ENCODE results near the gene TMPRSS15. TPM values are rescaled to one million over a fixed set of nuclear protein-coding genes. Genes with fewer than 3 reads are reported as not detected.

TMPRSS15 gene
- total RNA-seq, 4 donors from 2014 or later = not detected

- Histone ChIP-seq H3K9me3 (peaks cover 0 to 2% of the 10 kb centered on the region in 2 donors), H3K4me1 (no peaks in the 10 kb centered on the region), H3K27ac (no peak overlapping the region), H3K27me3 (no peaks in the 10 kb centered on the region), H3K4me3 (no peak overlapping the region), H3K36me3 (no peaks in the 10 kb centered on the region)
- intact Hi-C loops (cut with DNase I; ENCODE audit: low total_unique reads) = no loop called here
- no peak for DNase-seq
- no peak for TF ChIP-seq CTCF (IDR thresholded peaks at IDR 0.05)
- no peak for TF ChIP-seq POLR2AphosphoS5 (IDR thresholded peaks at IDR 0.05)
- TF ChIP-seq POLR2A (IDR thresholded peaks at IDR 0.05) = no peak
- TF ChIP-seq EP300 (IDR thresholded peaks at IDR 0.05; ENCODE audit: low read depth) = no peak
- 36 to 38% methylated on average over 3 of the region's 3 CpGs for WGBS, 2 donors (ENCODE audit: low coverage in 1 of 2)
- in situ Hi-C loops (cut with MboI; ENCODE audit: low pct_ligation_motif_present in 1 of 4, low pct_unique_long_range_greater_than_20kb in 1 of 4, low sequenced_read_pairs in 3 of 4) = no loop called here
These were observed 85.4 kb downstream of the TMPRSS15 start for GRCh38 chr21:18318156-18318555.

- Histone ChIP-seq H3K27me3 (no peaks in the 10 kb centered on the region), H3K27ac (no peak overlapping the region), H3K36me3 (no peaks in the 10 kb centered on the region), H3K4me1 (no peaks in the 10 kb centered on the region), H3K9me3 (no peaks in the 10 kb centered on the region), H3K4me3 (no peak overlapping the region)
- intact Hi-C loops (cut with DNase I; ENCODE audit: low total_unique reads) (no loop called here), in situ Hi-C loops (cut with MboI; ENCODE audit: low pct_ligation_motif_present in 1 of 4, low pct_unique_long_range_greater_than_20kb in 1 of 4, low sequenced_read_pairs in 3 of 4) (no loop called here)
- DNase-seq = no peak
- 0 to 50% methylated on average over 1 of the region's 1 CpG for WGBS, 2 donors (ENCODE audit: low coverage in 1 of 2)
- TF ChIP-seq POLR2A (IDR thresholded peaks at IDR 0.05) (no peak), POLR2AphosphoS5 (IDR thresholded peaks at IDR 0.05) (no peak), EP300 (IDR thresholded peaks at IDR 0.05; ENCODE audit: low read depth) (no peak), CTCF (IDR thresholded peaks at IDR 0.05) (no peak)
These were observed 105.4 kb downstream of the TMPRSS15 start for GRCh38 chr21:18298228-18298627.

- Histone ChIP-seq H3K4me1 (no peaks in the 10 kb centered on the region), H3K4me3 (no peak overlapping the region), H3K36me3 (no peaks in the 10 kb centered on the region), H3K27me3 (no peaks in the 10 kb centered on the region), H3K9me3 (no peaks in the 10 kb centered on the region), H3K27ac (no peak overlapping the region)
- no peak for TF ChIP-seq POLR2A (IDR thresholded peaks at IDR 0.05)
- TF ChIP-seq EP300 (IDR thresholded peaks at IDR 0.05; ENCODE audit: low read depth) = no peak
- no peak for TF ChIP-seq POLR2AphosphoS5 (IDR thresholded peaks at IDR 0.05)
- no peak for TF ChIP-seq CTCF (IDR thresholded peaks at IDR 0.05)
- WGBS, 2 donors (ENCODE audit: low coverage in 1 of 2) = 0 to 83% methylated on average over 1 to 9 of the region's 9 CpGs
- DNase-seq = no peak
- intact Hi-C loops (cut with DNase I; ENCODE audit: low total_unique reads) = loop anchor here (5.0 kb wide), 1 partner anchor 1318 kb away; no protein-coding TSS in a partner anchor
- in situ Hi-C loops (cut with MboI; ENCODE audit: low pct_ligation_motif_present in 1 of 4, low pct_unique_long_range_greater_than_20kb in 1 of 4, low sequenced_read_pairs in 3 of 4) = no loop called here
These were observed 109.5 kb downstream of the TMPRSS15 start for GRCh38 chr21:18294100-18294499.

- intact Hi-C loops (cut with DNase I; ENCODE audit: low total_unique reads) = loop anchor here (5.0 kb wide), 1 partner anchor 1322 kb away; no protein-coding TSS in a partner anchor
- TF ChIP-seq CTCF (IDR thresholded peaks at IDR 0.05) (no peak), POLR2AphosphoS5 (IDR thresholded peaks at IDR 0.05) (no peak), EP300 (IDR thresholded peaks at IDR 0.05; ENCODE audit: low read depth) (no peak), POLR2A (IDR thresholded peaks at IDR 0.05) (no peak)
- Histone ChIP-seq H3K27me3 (no peaks in the 10 kb centered on the region), H3K27ac (no peak overlapping the region), H3K4me1 (no peaks in the 10 kb centered on the region), H3K36me3 (no peaks in the 10 kb centered on the region), H3K9me3 (no peaks in the 10 kb centered on the region), H3K4me3 (no peak overlapping the region)
- in situ Hi-C loops (cut with MboI; ENCODE audit: low pct_ligation_motif_present in 1 of 4, low pct_unique_long_range_greater_than_20kb in 1 of 4, low sequenced_read_pairs in 3 of 4) = no loop called here
- WGBS, 2 donors (ENCODE audit: low coverage in 1 of 2) = 51 to 64% methylated on average over 2 of the region's 2 CpGs
- no peak for DNase-seq
These were observed 113.7 kb downstream of the TMPRSS15 start for GRCh38 chr21:18289876-18290275.
